Activated B cell treated with CpG ODN at 0.5 μM for 24 hours (primary cell): ENCODE results near the gene ABCA10. TPM values are rescaled to one million over a fixed set of nuclear protein-coding genes. Genes with fewer than 3 reads are reported as not detected.

Experiments
- ATAC-seq: fragments of 200-7000 bp; cut with Tn5 transposase; one replicate; pipeline ENCODE4 v1.10.0; 2021; ENCODE audit warnings: low read depth, mild to moderate bottlenecking, moderate library complexity
- CTCF ChIA-PET: fragments of 350-600 bp; sonication (Branson Sonifier 250); formaldehyde crosslinking; loops from one replicate; lab custom pipeline; 2021; ENCODE audit warnings: antibody characterized with exemption; lab: Charles Lee
- POLR2A ChIA-PET: fragments of 350-600 bp; sonication (Branson Sonifier 250); formaldehyde crosslinking; loops from one replicate; lab custom pipeline; 2021; ENCODE audit warnings: antibody characterized with exemption; lab: Charles Lee
- DNase-seq: peaks from one replicate; pipeline ENCODE4 v3.0.0; 2022
- H3K27ac Mint-ChIP-seq: one replicate; pipeline ENCODE4 v1.8.0; 2020; ENCODE audit warnings: mixed read lengths
- H3K27me3 Mint-ChIP-seq: one replicate; pipeline ENCODE4 v1.8.0; 2021; ENCODE audit warnings: mixed read lengths
- H3K36me3 Mint-ChIP-seq: one replicate; pipeline ENCODE4 v1.8.0; 2021; ENCODE audit warnings: low read depth, mixed read lengths
- H3K4me1 Mint-ChIP-seq: one replicate; pipeline ENCODE4 v1.8.0; 2021; ENCODE audit warnings: mixed read lengths
- H3K4me3 Mint-ChIP-seq: one replicate; pipeline ENCODE4 v1.8.0; 2020; ENCODE audit warnings: mild to moderate bottlenecking, mixed read lengths
- H3K9me3 Mint-ChIP-seq: one replicate; pipeline ENCODE4 v1.8.0; 2020; ENCODE audit warnings: mixed read lengths
- intact Hi-C: fragments of 100-400 bp; cut with micrococcal nuclease; formaldehyde crosslinking; loops from one replicate; pipeline ENCODE4 v1.15.1; 2024
- total RNA-seq: library from RNA; stranded (reverse); gene quantifications from 2 replicates; pipeline ENCODE4 v1.2.3, GENCODE V29; 2022
- TF ChIP-seq, protein P1 (sequence below): fragments of 200-600 bp; IDR thresholded peaks from one replicate; pipeline ENCODE4 v1.8.0; 2022; ENCODE audit warnings: antibody characterized with exemption, mild to moderate bottlenecking

Gene ABCA10
- total RNA-seq, 1 donor from 2014 or later = 1.8 TPM

DNA sequence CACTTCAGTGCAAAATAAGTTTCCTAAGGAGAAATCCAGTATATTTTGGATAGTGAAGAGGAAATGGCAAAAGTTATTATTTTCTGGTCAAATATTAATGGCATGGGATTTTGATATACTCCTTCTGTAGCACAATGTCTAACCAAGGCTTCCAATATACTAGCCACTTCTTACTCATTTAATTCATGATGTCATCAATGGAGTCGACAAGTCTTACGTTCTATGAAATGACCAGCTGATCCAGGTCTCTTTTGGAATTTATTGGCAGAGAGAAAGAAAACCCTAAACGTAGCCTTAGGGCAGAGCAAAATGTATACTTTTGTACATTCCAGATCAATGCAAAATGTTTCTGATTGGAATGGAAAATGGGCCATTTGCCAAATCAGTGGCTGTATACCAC lies 8.3 kb upstream of the ABCA10 start:
- H3K4me3 Mint-ChIP-seq = no peak overlapping the region
- peaks cover 3% of the 10 kb centered on the region for H3K36me3 Mint-ChIP-seq
- H3K27me3 Mint-ChIP-seq = no peaks in the 10 kb centered on the region
- CTCF ChIA-PET = interaction anchor here (0.7 to 5.4 kb wide), 4 partner anchors 10 to 460 kb away, joined by 3 to 44 read pairs (median 4); no protein-coding TSS in a partner anchor
- intact Hi-C loops = loop anchor here (5.0 to 10.0 kb wide), 2 partner anchors 262 to 700 kb away; no protein-coding TSS in a partner anchor
- POLR2A ChIA-PET = no interaction called here
- TF ChIP-seq, protein P1, sequence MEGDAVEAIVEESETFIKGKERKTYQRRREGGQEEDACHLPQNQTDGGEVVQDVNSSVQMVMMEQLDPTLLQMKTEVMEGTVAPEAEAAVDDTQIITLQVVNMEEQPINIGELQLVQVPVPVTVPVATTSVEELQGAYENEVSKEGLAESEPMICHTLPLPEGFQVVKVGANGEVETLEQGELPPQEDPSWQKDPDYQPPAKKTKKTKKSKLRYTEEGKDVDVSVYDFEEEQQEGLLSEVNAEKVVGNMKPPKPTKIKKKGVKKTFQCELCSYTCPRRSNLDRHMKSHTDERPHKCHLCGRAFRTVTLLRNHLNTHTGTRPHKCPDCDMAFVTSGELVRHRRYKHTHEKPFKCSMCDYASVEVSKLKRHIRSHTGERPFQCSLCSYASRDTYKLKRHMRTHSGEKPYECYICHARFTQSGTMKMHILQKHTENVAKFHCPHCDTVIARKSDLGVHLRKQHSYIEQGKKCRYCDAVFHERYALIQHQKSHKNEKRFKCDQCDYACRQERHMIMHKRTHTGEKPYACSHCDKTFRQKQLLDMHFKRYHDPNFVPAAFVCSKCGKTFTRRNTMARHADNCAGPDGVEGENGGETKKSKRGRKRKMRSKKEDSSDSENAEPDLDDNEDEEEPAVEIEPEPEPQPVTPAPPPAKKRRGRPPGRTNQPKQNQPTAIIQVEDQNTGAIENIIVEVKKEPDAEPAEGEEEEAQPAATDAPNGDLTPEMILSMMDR = no peak
- ATAC-seq (no peak), DNase-seq (no peak)
- peaks cover 7% of the 10 kb centered on the region for H3K9me3 Mint-ChIP-seq
- H3K4me1 Mint-ChIP-seq = peaks cover 5% of the 10 kb centered on the region
- no peak overlapping the region for H3K27ac Mint-ChIP-seq

DNA sequence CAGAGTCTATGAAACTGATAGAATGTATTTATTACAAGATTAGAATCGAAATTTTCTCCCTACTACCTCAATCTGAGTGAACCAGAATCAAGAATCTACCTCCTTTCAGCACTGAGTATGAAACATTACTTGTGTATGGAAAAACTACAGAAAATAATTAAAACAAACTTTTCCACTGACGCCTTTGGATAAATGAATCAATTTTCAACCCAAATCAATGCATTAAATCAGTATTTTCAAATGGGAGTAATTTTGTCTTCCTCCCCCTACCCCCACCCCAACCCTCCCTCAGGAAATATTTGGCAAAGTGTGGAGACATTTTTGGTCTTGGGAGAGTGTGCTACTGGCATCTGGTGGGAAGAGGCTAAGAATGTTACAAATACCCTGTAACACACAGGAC lies 7.8 kb upstream of the ABCA10 start:
- no peak overlapping the region for H3K27ac Mint-ChIP-seq
- peaks cover 3% of the 10 kb centered on the region for H3K36me3 Mint-ChIP-seq
- H3K4me3 Mint-ChIP-seq = no peak overlapping the region
- ChIA-PET POLR2A (no interaction called here), CTCF (interaction anchor here (0.7 to 4.4 kb wide), 4 partner anchors 11 to 465 kb away, joined by 4 to 52 read pairs (median 10); no protein-coding TSS in a partner anchor)
- H3K9me3 Mint-ChIP-seq = peaks cover 7% of the 10 kb centered on the region
- TF ChIP-seq, protein P1 = no peak
- H3K4me1 Mint-ChIP-seq = peaks cover 5% of the 10 kb centered on the region
- ATAC-seq (no peak), DNase-seq (no peak)
- intact Hi-C loops = loop anchor here (5.0 to 10.0 kb wide), 2 partner anchors 262 to 699 kb away; no protein-coding TSS in a partner anchor
- no peaks in the 10 kb centered on the region for H3K27me3 Mint-ChIP-seq

- no peaks in the 10 kb centered on the region for H3K27me3 Mint-ChIP-seq
- no peak overlapping the region for H3K4me3 Mint-ChIP-seq
- H3K4me1 Mint-ChIP-seq = peaks cover 5% of the 10 kb centered on the region
- H3K36me3 Mint-ChIP-seq = peaks cover 3% of the 10 kb centered on the region
- CTCF ChIA-PET = interaction anchor here (0.6 to 4.4 kb wide), 8 partner anchors 9 to 702 kb away, joined by 3 to 52 read pairs (median 4); no protein-coding TSS in a partner anchor
- peak; percentile 95 for ATAC-seq
- H3K27ac Mint-ChIP-seq = no peak overlapping the region
- TF ChIP-seq, protein P1 = peak; percentile 29
- POLR2A ChIA-PET = no interaction called here
- intact Hi-C loops = loop anchor here (1.0 to 10.0 kb wide), 5 partner anchors 117 to 698 kb away; no protein-coding TSS in a partner anchor
- peak; percentile 42 for DNase-seq
- H3K9me3 Mint-ChIP-seq = peaks cover 7% of the 10 kb centered on the region
Measured at GRCh38 chr17:69235338-69236058, 6.9 kb upstream of the ABCA10 start.

- TF ChIP-seq, protein P1 = no peak
- CTCF ChIA-PET = interaction anchor here (2.4 to 4.4 kb wide), 2 partner anchors 456 to 461 kb away, joined by 9 to 52 read pairs; no protein-coding TSS in a partner anchor
- DNase-seq (no peak), ATAC-seq (no peak)
- Mint-ChIP-seq H3K36me3 (peaks cover 3% of the 10 kb centered on the region), H3K27ac (no peak overlapping the region), H3K4me1 (peaks cover 13% of the 10 kb centered on the region), H3K27me3 (no peaks in the 10 kb centered on the region), H3K4me3 (no peak overlapping the region), H3K9me3 (peaks cover 7% of the 10 kb centered on the region)
- intact Hi-C loops = loop anchor here (5.0 to 10.0 kb wide), 2 partner anchors 165 to 258 kb away; no protein-coding TSS in a partner anchor
- POLR2A ChIA-PET = no interaction called here
Measured at GRCh38 chr17:69232650-69233049, 4.0 kb upstream of the ABCA10 start.

- Mint-ChIP-seq H3K36me3 (peaks cover 3% of the 10 kb centered on the region), H3K27me3 (no peaks in the 10 kb centered on the region), H3K4me3 (no peak overlapping the region), H3K9me3 (peaks cover 7% of the 10 kb centered on the region), H3K27ac (no peak overlapping the region), H3K4me1 (peaks cover 17% of the 10 kb centered on the region)
- ATAC-seq (no peak), DNase-seq (no peak)
- ChIA-PET CTCF (no interaction called here), POLR2A (no interaction called here)
- intact Hi-C loops = loop anchor here (5.0 to 10.0 kb wide), 2 partner anchors 164 to 257 kb away; no protein-coding TSS in a partner anchor
- TF ChIP-seq, protein P1 = no peak
Measured at GRCh38 chr17:69231521-69231920, 2.9 kb upstream of the ABCA10 start.
